ENCODE results near the gene SLC9A9. TPM values are rescaled to one million over a fixed set of nuclear protein-coding genes. Genes with fewer than 3 reads are reported as not detected.

Gene SLC9A9
- polyA plus RNA-seq, 1 of the 3 experiments (the other 2 are of a cell fraction) = 0.05 TPM

- CTCF ChIA-PET = no interaction called here
- TF ChIP-seq NFIC (IDR thresholded peaks at IDR 0.05; ENCODE audit: borderline replicate concordance) (no peak), EZH2phosphoT487 (IDR thresholded peaks at IDR 0.05; ENCODE audit: borderline replicate concordance, low read depth) (no peak), MEF2A (IDR thresholded peaks at IDR 0.05; ENCODE audit: borderline replicate concordance, low read depth) (no peak), RXRA (IDR thresholded peaks at IDR 0.05; ENCODE audit: borderline replicate concordance, low read depth) (no peak), YY1 (IDR thresholded peaks at IDR 0.05; ENCODE audit: low read depth) (no peak)
- no peaks in the 10 kb centered on the region for H3K9me3 ChIP-seq
- no peak overlapping the region for H3K27ac ChIP-seq (ENCODE audit: low read depth in 2 of 2, low read length in 1 of 2)
- H4K20me1 ChIP-seq (ENCODE audit: insufficient read depth) = no peaks in the 10 kb centered on the region
- POLR2A ChIA-PET = no interaction called here
- H3K79me2 ChIP-seq (ENCODE audit: insufficient read depth) = no peaks in the 10 kb centered on the region
- WGBS (ENCODE audit: low lambda C conversion rate) = 33% methylated on average over 3 of the region's 3 CpGs
- H3K4me2 ChIP-seq = no peak overlapping the region
- H3F3A ChIP-seq (replicated peaks; ENCODE audit: insufficient read depth) = no peaks in the 10 kb centered on the region
- no peaks in the 10 kb centered on the region for H3K36me3 ChIP-seq (replicated peaks in 1 of 2; ENCODE audit: control insufficient read depth in 1 of 2, insufficient read depth in 2 of 2, low read length in 1 of 2)
- H3K4me1 ChIP-seq (ENCODE audit: control insufficient read depth in 1 of 2, insufficient read depth in 2 of 2, low read depth in 1 of 2, low read length in 1 of 2) = no peaks in the 10 kb centered on the region
- no peak for DNase-seq
- no peaks in the 10 kb centered on the region for H3K9me2 ChIP-seq
- H3K9ac ChIP-seq = no peak overlapping the region
- no peak overlapping the region for H2AFZ ChIP-seq (ENCODE audit: low read depth)
- H3K27me3 ChIP-seq (ENCODE audit: insufficient read depth) = peaks cover 13% of the 10 kb centered on the region; the same call in 1 of the 2 replicates
- H3K4me3 ChIP-seq (ENCODE audit: low read depth in 2 of 2, low read length in 1 of 2) = no peak overlapping the region
These were observed 175.7 kb downstream of the SLC9A9 start for GRCh38 chr3:143672396-143673165.

- WGBS (ENCODE audit: low lambda C conversion rate) = 8% methylated on average over 1 of the region's 1 CpG
- H3K4me2 ChIP-seq = no peak overlapping the region
- H3K27me3 ChIP-seq (ENCODE audit: insufficient read depth) = peaks cover 9% of the 10 kb centered on the region; the same call in 1 of the 2 replicates
- no peaks in the 10 kb centered on the region for H3K79me2 ChIP-seq (ENCODE audit: insufficient read depth)
- TF ChIP-seq, protein P1, sequence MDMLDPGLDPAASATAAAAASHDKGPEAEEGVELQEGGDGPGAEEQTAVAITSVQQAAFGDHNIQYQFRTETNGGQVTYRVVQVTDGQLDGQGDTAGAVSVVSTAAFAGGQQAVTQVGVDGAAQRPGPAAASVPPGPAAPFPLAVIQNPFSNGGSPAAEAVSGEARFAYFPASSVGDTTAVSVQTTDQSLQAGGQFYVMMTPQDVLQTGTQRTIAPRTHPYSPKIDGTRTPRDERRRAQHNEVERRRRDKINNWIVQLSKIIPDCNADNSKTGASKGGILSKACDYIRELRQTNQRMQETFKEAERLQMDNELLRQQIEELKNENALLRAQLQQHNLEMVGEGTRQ (IDR thresholded peaks at IDR 0.05; ENCODE audit: borderline replicate concordance, low read depth, low read length) = no peak
- H3K36me3 ChIP-seq (replicated peaks in 1 of 2; ENCODE audit: control insufficient read depth in 1 of 2, insufficient read depth in 2 of 2, low read length in 1 of 2) = no peaks in the 10 kb centered on the region
- H2AFZ ChIP-seq (ENCODE audit: low read depth) = no peak overlapping the region
- ChIA-PET CTCF (no interaction called here), POLR2A (no interaction called here)
- no peaks in the 10 kb centered on the region for H4K20me1 ChIP-seq (ENCODE audit: insufficient read depth)
- H3K9me2 ChIP-seq = no peaks in the 10 kb centered on the region
- no peaks in the 10 kb centered on the region for H3K9me3 ChIP-seq
- H3F3A ChIP-seq (replicated peaks; ENCODE audit: insufficient read depth) = no peaks in the 10 kb centered on the region
- no peak overlapping the region for H3K9ac ChIP-seq
- no peaks in the 10 kb centered on the region for H3K4me1 ChIP-seq (ENCODE audit: control insufficient read depth in 1 of 2, insufficient read depth in 2 of 2, low read depth in 1 of 2, low read length in 1 of 2)
- H3K4me3 ChIP-seq (ENCODE audit: low read depth in 2 of 2, low read length in 1 of 2) = no peak overlapping the region
- DNase-seq = no peak
- H3K27ac ChIP-seq (ENCODE audit: low read depth in 2 of 2, low read length in 1 of 2) = no peak overlapping the region
These were observed 176.6 kb downstream of the SLC9A9 start for GRCh38 chr3:143671626-143672025.

- Histone ChIP-seq H3K9me3 (no peaks in the 10 kb centered on the region), H3K9me2 (no peaks in the 10 kb centered on the region), H2AFZ (ENCODE audit: low read depth) (no peak overlapping the region), H3K4me1 (ENCODE audit: control insufficient read depth in 1 of 2, insufficient read depth in 2 of 2, low read depth in 1 of 2, low read length in 1 of 2) (no peaks in the 10 kb centered on the region), H3K9ac (no peak overlapping the region), H3K27me3 (ENCODE audit: insufficient read depth) (no peaks in the 10 kb centered on the region), H3F3A (replicated peaks; ENCODE audit: insufficient read depth) (no peaks in the 10 kb centered on the region), H4K20me1 (ENCODE audit: insufficient read depth) (no peaks in the 10 kb centered on the region), H3K4me2 (no peak overlapping the region), H3K27ac (ENCODE audit: low read depth in 2 of 2, low read length in 1 of 2) (no peak overlapping the region), H3K4me3 (ENCODE audit: low read depth in 2 of 2, low read length in 1 of 2) (no peak overlapping the region), H3K36me3 (replicated peaks in 1 of 2; ENCODE audit: control insufficient read depth in 1 of 2, insufficient read depth in 2 of 2, low read length in 1 of 2) (no peaks in the 10 kb centered on the region), H3K79me2 (ENCODE audit: insufficient read depth) (no peaks in the 10 kb centered on the region)
- ChIA-PET CTCF (no interaction called here), POLR2A (no interaction called here)
- 0% methylated on average over 5 of the region's 5 CpGs for WGBS (ENCODE audit: low lambda C conversion rate)
- no peak for DNase-seq
- TF ChIP-seq MXI1 (IDR thresholded peaks at IDR 0.05; ENCODE audit: low read depth, low read length) = no peak
- TF ChIP-seq GATA2 (CRISPR knock-in tag; IDR thresholded peaks at IDR 0.05) = no peak
- no peak for TF ChIP-seq YY1 (IDR thresholded peaks at IDR 0.05; ENCODE audit: low read depth)
- TF ChIP-seq RAD21 (IDR thresholded peaks at IDR 0.05; ENCODE audit: low read length) = no peak
- TF ChIP-seq TCF12 (IDR thresholded peaks at IDR 0.05) = no peak
- TF ChIP-seq, protein P2, sequence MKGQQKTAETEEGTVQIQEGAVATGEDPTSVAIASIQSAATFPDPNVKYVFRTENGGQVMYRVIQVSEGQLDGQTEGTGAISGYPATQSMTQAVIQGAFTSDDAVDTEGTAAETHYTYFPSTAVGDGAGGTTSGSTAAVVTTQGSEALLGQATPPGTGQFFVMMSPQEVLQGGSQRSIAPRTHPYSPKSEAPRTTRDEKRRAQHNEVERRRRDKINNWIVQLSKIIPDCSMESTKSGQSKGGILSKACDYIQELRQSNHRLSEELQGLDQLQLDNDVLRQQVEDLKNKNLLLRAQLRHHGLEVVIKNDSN (IDR thresholded peaks at IDR 0.05; ENCODE audit: borderline replicate concordance, low read depth) = no peak
- no peak for TF ChIP-seq FOSL2 (IDR thresholded peaks at IDR 0.05; ENCODE audit: borderline replicate concordance, low read depth)
- TF ChIP-seq MEF2A (IDR thresholded peaks at IDR 0.05; ENCODE audit: borderline replicate concordance, low read depth) = no peak
- no peak for TF ChIP-seq JUND (IDR thresholded peaks at IDR 0.05)
- TF ChIP-seq CHD2 (IDR thresholded peaks at IDR 0.05; ENCODE audit: low read length, partially characterized antibody) = no peak
- TF ChIP-seq SIN3A (IDR thresholded peaks at IDR 0.05; ENCODE audit: borderline replicate concordance, low read depth, low read length) = no peak
- no peak for TF ChIP-seq FOXM1 (IDR thresholded peaks at IDR 0.05; ENCODE audit: low read depth)
- no peak for TF ChIP-seq POLR2AphosphoS5 (IDR thresholded peaks at IDR 0.05; ENCODE audit: low read depth, low read length)
- TF ChIP-seq FOXJ3 (CRISPR knock-in tag; IDR thresholded peaks at IDR 0.05) = no peak
These were observed 179.1 kb downstream of the SLC9A9 start for GRCh38 chr3:143668924-143669790.

All from SK-N-SH (cell line).